ENCODE data around the gene CTDNEP1. TPM values are rescaled to one million over a fixed set of nuclear protein-coding genes. Genes with fewer than 3 reads are reported as not detected.

Gene CTDNEP1
- total and polyA plus RNA-seq, 11 donors, result 54.0 to 126 (median 107) TPM

GRCh38 chr17:7283471-7284216 lies 32.1 kb upstream of the CTDNEP1 start:
- intact Hi-C loops (cut with DNase I), result loop anchor here in 5 of 10 donors (1.0 to 10.0 kb wide), 3 partner anchors 9 to 64 kb away; no protein-coding TSS in a partner anchor
- Histone ChIP-seq H3K27me3 (peaks cover 0 to 24% (median 3%) of the 10 kb centered on the region in 9 donors), H3K4me3 (peak overlapping the region in 11 of 12 donors; percentile 19 to 76 (median 65)), H3K36me3 (peaks cover 0 to 46% (median 13%) of the 10 kb centered on the region in 9 donors), H3K4me1 (peaks cover 4 to 49% (median 21%) of the 10 kb centered on the region in 12 donors), H3K27ac (peak overlapping the region; percentile 84 to 99 (median 96)), H3K9me3 (no peaks in the 10 kb centered on the region)
- no peak for DNase-seq
- WGBS, 4 donors, result 63 to 71% (median 67%) methylated on average over 17 to 18 of the region's 18 CpGs
- no peak for ATAC-seq
- TF ChIP-seq POLR2A (IDR thresholded peaks at IDR 0.05) (no peak), CTCF (IDR thresholded peaks at IDR 0.05) (no peak)

GRCh38 chr17:7282752-7283321 lies 31.3 kb upstream of the CTDNEP1 start:
- TF ChIP-seq CTCF (IDR thresholded peaks at IDR 0.05), result peak in 1 of 12 donors; percentile 8
- TF ChIP-seq POLR2A (IDR thresholded peaks at IDR 0.05), result no peak
- WGBS, 4 donors, result 33 to 40% (median 34%) methylated on average over 6 of the region's 6 CpGs
- Histone ChIP-seq H3K36me3 (peaks cover 0 to 43% (median 13%) of the 10 kb centered on the region in 9 donors), H3K27me3 (peaks cover 0 to 24% (median 3%) of the 10 kb centered on the region in 9 donors), H3K4me3 (peak overlapping the region; percentile 19 to 76 (median 64)), H3K27ac (peak overlapping the region; percentile 84 to 99 (median 96)), H3K9me3 (no peaks in the 10 kb centered on the region), H3K4me1 (peaks cover 4 to 49% (median 21%) of the 10 kb centered on the region in 12 donors)
- ATAC-seq (no peak), DNase-seq (no peak)
- intact Hi-C loops (cut with DNase I), result loop anchor here in 5 of 10 donors (1.0 to 10.0 kb wide), 3 partner anchors 9 to 64 kb away; no protein-coding TSS in a partner anchor

- H3K9me3 ChIP-seq, result no peaks in the 10 kb centered on the region
- H3K4me1 ChIP-seq, result peaks cover 4 to 49% (median 21%) of the 10 kb centered on the region in 12 donors
- peak overlapping the region; percentile 19 to 76 (median 64) for H3K4me3 ChIP-seq
- H3K36me3 ChIP-seq, result peaks cover 0 to 37% (median 8%) of the 10 kb centered on the region in 9 donors
- intact Hi-C loops (cut with DNase I), result loop anchor here in 8 of 10 donors (1.0 to 10.0 kb wide), 6 partner anchors 14 to 65 kb away; partner anchors contain the start of gene ELP5 (in 1 of the 8)
- peaks cover 0 to 24% (median 3%) of the 10 kb centered on the region in 9 donors for H3K27me3 ChIP-seq
- peak; percentile 84 to 89 (median 86) for DNase-seq
- ATAC-seq, result peak; percentile 61 to 68 (median 66)
- TF ChIP-seq CTCF (IDR thresholded peaks at IDR 0.05) (no peak), POLR2A (IDR thresholded peaks at IDR 0.05) (peak in 1 of 2 donors; percentile 9)
- peak overlapping the region; percentile 84 to 99 (median 96) for H3K27ac ChIP-seq
- WGBS, 4 donors, result 0 to 7% (median 2%) methylated on average over 21 to 43 of the region's 43 CpGs
These were observed 30.6 kb upstream of the CTDNEP1 start for GRCh38 chr17:7281953-7282751.
